Natural killer cell (primary cell): Measurements from ENCODE around the gene NADK. TPM values are rescaled to one million over a fixed set of nuclear protein-coding genes. Genes with fewer than 3 reads are reported as not detected.

Source experiments
- ATAC-seq, 3 donors: fragments of 150-1000 bp in 2 of 3; fragments of 200-7000 bp in 1 of 3; cut with Tn5 transposase; 1 replicate in 1 of 3; 2 replicates in 2 of 3; pipeline ENCODE4 v1.10.0; 2021; ENCODE audit warnings: mild to moderate bottlenecking in 2 of 3, moderate library complexity in 2 of 3
- DNase-seq, 2 donors: peaks; one replicate each; pipeline versions ENCODE4 v3.0.0 to v3.0.0-alpha.2; 2013 to 2021; ENCODE audit warnings: mixed read lengths in 1 of 2
- H3K27ac ChIP-seq: one replicate; pipeline ENCODE4 v1.5.1; 2013; ENCODE audit warnings: mild to moderate bottlenecking, low read length
- H3K27me3 ChIP-seq: one replicate; pipeline ENCODE4 v1.6.1; 2013; ENCODE audit warnings: low read length; ENCODE audit not compliant: control insufficient read depth, insufficient read depth
- H3K36me3 ChIP-seq: one replicate; pipeline ENCODE4 v1.6.1; 2013; ENCODE audit warnings: low read length; ENCODE audit not compliant: control insufficient read depth, insufficient read depth
- H3K4me1 ChIP-seq: one replicate; pipeline ENCODE4 v1.6.1; 2013; ENCODE audit warnings: low read length; ENCODE audit not compliant: control insufficient read depth, insufficient read depth
- H3K4me3 ChIP-seq: one replicate; pipeline ENCODE4 v1.5.1; 2013; ENCODE audit warnings: low read length
- H3K9me3 ChIP-seq: one replicate; pipeline ENCODE4 v1.6.1; 2013; ENCODE audit warnings: low read length; ENCODE audit not compliant: control insufficient read depth, insufficient read depth
- H3K27ac Mint-ChIP-seq, 2 donors: one replicate each; pipeline ENCODE4 v1.8.0; 2022; ENCODE audit warnings: mild to moderate bottlenecking in 2 of 2, mixed read lengths in 2 of 2, moderate library complexity in 1 of 2
- H3K27me3 Mint-ChIP-seq, 2 donors: one replicate each; pipeline ENCODE4 v1.8.0; 2022; ENCODE audit warnings: low read depth in 2 of 2, mixed read lengths in 2 of 2
- H3K36me3 Mint-ChIP-seq: one replicate; pipeline ENCODE4 v1.8.0; 2022; ENCODE audit warnings: mixed read lengths
- H3K4me1 Mint-ChIP-seq, 2 donors: one replicate each; pipeline ENCODE4 v1.8.0; 2022; ENCODE audit warnings: mixed read lengths in 2 of 2
- H3K4me3 Mint-ChIP-seq: one replicate; pipeline ENCODE4 v1.8.0; 2022; ENCODE audit warnings: mild to moderate bottlenecking, moderate library complexity, mixed read lengths
- H3K9me3 Mint-ChIP-seq, 2 donors: one replicate each; pipeline ENCODE4 v1.8.0; 2022; ENCODE audit warnings: mixed read lengths in 2 of 2
- WGBS: methylation state at CpG from one replicate; pipeline ENCODE4 v1.1.7; 2013; ENCODE audit warnings: missing lambda C conversion rate; ENCODE audit not compliant: insufficient coverage; 5-methylcytosine and 5-hydroxymethylcytosine counted together
- intact Hi-C: fragments of 100-400 bp; cut with micrococcal nuclease; formaldehyde crosslinking; loops from one replicate; pipeline ENCODE4 v1.14.2; 2022
- total RNA-seq, 4 donors: library from RNA; stranded (reverse); fragments of 120-200 nt in 1 of 4; gene quantifications; one replicate each; pipeline versions ENCODE4 v1.2.3 to v1.2.4, GENCODE V29; 2013 to 2022
- TF ChIP-seq, protein P1 (sequence below): fragments of 200-600 bp; IDR thresholded peaks from one replicate; pipeline ENCODE4 v1.8.0; 2022; ENCODE audit warnings: antibody characterized with exemption

Gene NADK
- total RNA-seq, 3 donors from 2014 or later (not counting 1 experiment from before 2014, with no cell fraction given) = 97.7 to 117 (median 112) TPM

DNA sequence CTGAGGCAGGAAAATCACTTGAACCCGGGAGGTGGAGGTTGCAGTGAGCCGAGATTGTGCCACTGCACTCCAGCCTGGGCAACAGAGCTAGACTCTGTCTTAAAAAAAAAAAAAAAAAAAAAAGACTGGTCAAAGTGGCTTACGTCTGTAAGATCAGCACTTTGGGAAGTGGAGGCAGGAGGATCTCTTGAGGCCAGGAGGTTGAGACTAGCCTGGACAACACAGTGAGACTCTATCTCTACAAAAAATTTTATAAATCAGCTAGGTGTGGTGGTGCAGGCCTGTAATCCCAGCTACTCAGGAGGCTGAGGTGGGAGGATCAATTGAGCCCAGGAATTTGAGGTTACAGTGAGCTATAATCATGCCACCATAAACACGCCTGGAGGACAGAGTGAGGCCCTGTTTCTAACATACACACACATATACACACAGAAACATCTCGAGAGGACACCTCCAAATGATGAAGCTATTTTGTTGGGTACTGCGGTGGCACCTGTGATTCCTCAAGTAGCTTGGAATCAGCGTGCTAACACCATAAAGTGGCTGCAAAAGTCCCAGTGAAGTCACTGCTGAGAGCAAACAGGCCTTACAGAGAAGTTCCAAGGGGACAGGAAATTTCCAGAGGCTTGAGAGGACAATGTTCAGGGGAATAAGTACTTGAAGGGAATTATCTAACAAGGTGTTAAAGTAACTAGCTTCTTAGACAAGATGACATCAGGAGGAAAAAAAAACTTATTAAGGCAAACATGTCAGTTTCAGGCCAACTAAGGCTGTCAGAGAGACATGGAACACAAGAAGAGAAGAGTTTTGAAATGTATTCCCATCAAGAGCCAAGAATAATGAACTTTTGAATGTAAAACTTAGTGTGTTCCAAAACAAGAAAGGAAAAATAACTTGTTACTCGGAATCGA, 1.3 kb downstream of the NADK start:
- 70% methylated on average over 8 of the region's 9 CpGs for WGBS
- Histone ChIP-seq H3K9me3 (no peaks in the 10 kb centered on the region), H3K27ac (no peak overlapping the region), H3K4me1 (peaks cover 44% of the 10 kb centered on the region), H3K4me3 (no peak overlapping the region), H3K36me3 (peaks cover 2% of the 10 kb centered on the region), H3K27me3 (no peaks in the 10 kb centered on the region)
- Mint-ChIP-seq H3K4me3 (peak overlapping the region; percentile 89), H3K9me3 (no peaks in the 10 kb centered on the region), H3K27ac (peak overlapping the region; percentile 81 to 82), H3K4me1 (peaks cover 50 to 55% of the 10 kb centered on the region in 2 donors), H3K36me3 (no peaks in the 10 kb centered on the region), H3K27me3 (no peaks in the 10 kb centered on the region)
- ATAC-seq = no peak
- TF ChIP-seq, protein P1, sequence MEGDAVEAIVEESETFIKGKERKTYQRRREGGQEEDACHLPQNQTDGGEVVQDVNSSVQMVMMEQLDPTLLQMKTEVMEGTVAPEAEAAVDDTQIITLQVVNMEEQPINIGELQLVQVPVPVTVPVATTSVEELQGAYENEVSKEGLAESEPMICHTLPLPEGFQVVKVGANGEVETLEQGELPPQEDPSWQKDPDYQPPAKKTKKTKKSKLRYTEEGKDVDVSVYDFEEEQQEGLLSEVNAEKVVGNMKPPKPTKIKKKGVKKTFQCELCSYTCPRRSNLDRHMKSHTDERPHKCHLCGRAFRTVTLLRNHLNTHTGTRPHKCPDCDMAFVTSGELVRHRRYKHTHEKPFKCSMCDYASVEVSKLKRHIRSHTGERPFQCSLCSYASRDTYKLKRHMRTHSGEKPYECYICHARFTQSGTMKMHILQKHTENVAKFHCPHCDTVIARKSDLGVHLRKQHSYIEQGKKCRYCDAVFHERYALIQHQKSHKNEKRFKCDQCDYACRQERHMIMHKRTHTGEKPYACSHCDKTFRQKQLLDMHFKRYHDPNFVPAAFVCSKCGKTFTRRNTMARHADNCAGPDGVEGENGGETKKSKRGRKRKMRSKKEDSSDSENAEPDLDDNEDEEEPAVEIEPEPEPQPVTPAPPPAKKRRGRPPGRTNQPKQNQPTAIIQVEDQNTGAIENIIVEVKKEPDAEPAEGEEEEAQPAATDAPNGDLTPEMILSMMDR = no peak
- no peak for DNase-seq
- intact Hi-C loops = no loop called here

DNA sequence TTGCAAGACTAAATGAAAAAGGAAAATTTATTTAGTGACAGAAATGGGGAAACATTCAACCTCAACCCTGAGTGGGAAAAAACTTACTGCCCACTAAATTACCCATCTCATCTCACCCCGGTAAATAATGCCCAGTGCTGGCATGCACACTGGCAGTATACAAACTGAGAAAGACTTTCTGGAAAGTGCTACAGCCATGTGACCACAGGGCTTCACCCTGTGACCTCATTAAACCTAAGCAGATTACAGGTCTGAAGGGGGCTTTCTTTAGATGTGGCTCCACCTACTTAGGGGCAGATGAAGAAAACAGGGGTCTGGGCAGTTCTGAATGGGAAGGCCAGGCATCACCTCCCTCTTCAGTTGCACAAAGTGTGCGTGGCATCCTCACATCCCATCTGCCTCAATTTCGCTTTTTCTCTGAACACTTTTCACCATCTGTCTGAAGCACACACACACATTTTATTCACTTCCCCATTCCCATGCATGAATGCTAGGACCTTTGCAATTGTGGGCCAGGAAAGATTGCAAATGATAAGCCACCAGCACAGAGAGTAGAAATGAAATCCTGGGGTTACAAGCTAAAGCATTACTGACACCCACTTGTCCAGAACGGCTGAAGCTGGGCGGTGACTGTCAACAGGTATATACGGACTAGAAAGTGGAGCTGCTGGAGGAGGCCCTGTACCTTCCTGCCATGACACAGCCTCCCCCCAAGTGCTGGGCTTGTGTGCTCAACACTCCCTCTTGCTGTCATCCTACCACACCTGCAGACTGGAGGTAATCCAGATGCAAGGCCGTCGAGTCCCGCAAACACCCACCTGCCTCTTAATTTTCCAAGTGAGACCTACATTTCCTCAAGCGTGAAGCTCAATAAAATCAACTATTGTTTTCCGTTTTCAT, 2.7 kb downstream of the NADK start:
- peaks cover 31% of the 10 kb centered on the region for H3K4me1 ChIP-seq
- H3K9me3 Mint-ChIP-seq = no peaks in the 10 kb centered on the region

DNA sequence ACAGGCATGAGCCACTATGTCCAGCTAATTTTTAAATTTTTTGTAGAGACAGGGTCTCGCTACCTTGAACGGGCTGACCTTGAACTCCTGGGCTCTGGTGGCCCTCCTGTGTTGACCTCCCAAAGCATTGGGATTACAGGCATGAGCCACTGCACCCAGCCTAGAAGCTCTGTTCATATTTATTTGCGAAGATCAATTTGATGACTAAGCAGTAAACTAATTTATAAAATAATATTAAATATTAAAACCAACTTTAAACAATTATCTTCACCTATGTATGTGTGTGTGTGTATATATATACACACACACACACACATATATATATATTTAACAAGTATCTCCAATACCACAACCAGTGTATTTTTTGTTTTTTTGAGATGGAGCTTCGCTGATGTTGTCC, 4.4 kb downstream of the NADK start:
- H3K4me1 ChIP-seq = peaks cover 14% of the 10 kb centered on the region
- DNase-seq (no peak), ATAC-seq (no peak)
- H3K9me3 ChIP-seq = no peaks in the 10 kb centered on the region
- WGBS = 93% methylated on average over 3 of the region's 4 CpGs
- no peak overlapping the region for H3K27ac ChIP-seq
- Mint-ChIP-seq H3K4me1 (peaks cover 27 to 29% of the 10 kb centered on the region in 2 donors), H3K36me3 (peaks cover 6% of the 10 kb centered on the region), H3K27ac (no peak overlapping the region), H3K27me3 (no peaks in the 10 kb centered on the region), H3K4me3 (no peak overlapping the region), H3K9me3 (no peaks in the 10 kb centered on the region)
- H3K4me3 ChIP-seq = no peak overlapping the region
- TF ChIP-seq, protein P1 = no peak
- intact Hi-C loops = no loop called here
- no peaks in the 10 kb centered on the region for H3K27me3 ChIP-seq
- peaks cover 7% of the 10 kb centered on the region for H3K36me3 ChIP-seq

More for the DNA sequence above, 2.7 kb downstream of the NADK start:
- TF ChIP-seq, protein P1 = no peak
- Histone ChIP-seq H3K36me3 (peaks cover 7% of the 10 kb centered on the region), H3K27me3 (no peaks in the 10 kb centered on the region), H3K9me3 (no peaks in the 10 kb centered on the region), H3K4me3 (no peak overlapping the region), H3K27ac (peak overlapping the region; percentile 8)
- Mint-ChIP-seq H3K4me1 (peaks cover 43 to 46% of the 10 kb centered on the region in 2 donors), H3K27me3 (no peaks in the 10 kb centered on the region), H3K36me3 (peaks cover 6% of the 10 kb centered on the region), H3K27ac (peak overlapping the region; percentile 77 to 82), H3K4me3 (peak overlapping the region; percentile 32)
- no peak for ATAC-seq
- WGBS = 68% methylated on average over 11 of the region's 11 CpGs
- no peak for DNase-seq
- intact Hi-C loops = no loop called here
